Measurements from ENCODE around the gene RBP2.

DNA sequence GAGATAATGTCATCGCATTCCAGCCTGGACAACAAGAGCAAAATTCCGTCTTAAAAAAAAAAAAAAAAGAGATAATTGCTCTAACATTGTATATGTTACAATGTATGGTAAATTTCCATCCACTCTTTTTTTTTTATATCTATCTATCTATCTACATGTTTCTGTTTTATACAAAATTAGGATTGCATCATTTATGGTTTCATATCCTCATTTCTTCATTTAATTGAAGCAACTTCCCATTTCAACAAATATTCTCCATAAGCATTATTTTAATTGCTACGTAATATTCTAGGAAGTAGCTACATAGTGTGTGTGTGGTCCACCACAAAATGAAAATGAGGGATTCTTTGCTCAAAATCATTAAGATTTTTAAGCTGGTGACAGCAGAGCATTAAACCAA, 44.8 kb upstream of the RBP2 start:
- TF ChIP-seq, protein P1, sequence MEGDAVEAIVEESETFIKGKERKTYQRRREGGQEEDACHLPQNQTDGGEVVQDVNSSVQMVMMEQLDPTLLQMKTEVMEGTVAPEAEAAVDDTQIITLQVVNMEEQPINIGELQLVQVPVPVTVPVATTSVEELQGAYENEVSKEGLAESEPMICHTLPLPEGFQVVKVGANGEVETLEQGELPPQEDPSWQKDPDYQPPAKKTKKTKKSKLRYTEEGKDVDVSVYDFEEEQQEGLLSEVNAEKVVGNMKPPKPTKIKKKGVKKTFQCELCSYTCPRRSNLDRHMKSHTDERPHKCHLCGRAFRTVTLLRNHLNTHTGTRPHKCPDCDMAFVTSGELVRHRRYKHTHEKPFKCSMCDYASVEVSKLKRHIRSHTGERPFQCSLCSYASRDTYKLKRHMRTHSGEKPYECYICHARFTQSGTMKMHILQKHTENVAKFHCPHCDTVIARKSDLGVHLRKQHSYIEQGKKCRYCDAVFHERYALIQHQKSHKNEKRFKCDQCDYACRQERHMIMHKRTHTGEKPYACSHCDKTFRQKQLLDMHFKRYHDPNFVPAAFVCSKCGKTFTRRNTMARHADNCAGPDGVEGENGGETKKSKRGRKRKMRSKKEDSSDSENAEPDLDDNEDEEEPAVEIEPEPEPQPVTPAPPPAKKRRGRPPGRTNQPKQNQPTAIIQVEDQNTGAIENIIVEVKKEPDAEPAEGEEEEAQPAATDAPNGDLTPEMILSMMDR (IDR thresholded peaks at IDR 0.05), result no peak
- TF ChIP-seq POLR2A (IDR thresholded peaks at IDR 0.05), result no peak

Measured in uterus (tissue), 2 donors.